H9 (cell line): ENCODE results near the gene PBOV1. TPM values are rescaled to one million over a fixed set of nuclear protein-coding genes. Genes with fewer than 3 reads are reported as not detected.

Experiments
- DNase-seq: peaks from one replicate; pipeline ENCODE4 v3.0.0-alpha.2; 2017
- H2AFZ ChIP-seq: one replicate; pipeline ENCODE4 v1.6.1; 2013; ENCODE audit warnings: mild to moderate bottlenecking, low read length, control low read depth, moderate library complexity
- H2AK5ac ChIP-seq: 2 replicates; pipeline ENCODE4 v1.6.1; 2013; ENCODE audit warnings: low read length, control low read depth, mixed read lengths; ENCODE audit not compliant: insufficient read length
- H2BK120ac ChIP-seq: one replicate; pipeline ENCODE4 v1.6.1; 2013; ENCODE audit warnings: low read depth, mild to moderate bottlenecking, low read length, control low read depth, inconsistent platforms; ENCODE audit not compliant: poor library complexity, severe bottlenecking
- H2BK12ac ChIP-seq: 2 replicates; pipeline ENCODE4 v1.6.1; 2013; ENCODE audit warnings: low read length, control low read depth, mixed read lengths, low read depth; ENCODE audit not compliant: insufficient read length
- H2BK15ac ChIP-seq: 2 replicates; pipeline ENCODE4 v1.6.1; 2013; ENCODE audit warnings: low read depth, low read length, control low read depth
- H2BK20ac ChIP-seq: one replicate; pipeline ENCODE4 v1.6.1; 2013; ENCODE audit warnings: low read depth, mild to moderate bottlenecking, low read length, control low read depth, inconsistent platforms; ENCODE audit not compliant: poor library complexity, severe bottlenecking
- H2BK5ac ChIP-seq: 2 replicates; pipeline ENCODE4 v1.6.1; 2013; ENCODE audit warnings: low read length, control low read depth, mixed read lengths; ENCODE audit not compliant: insufficient read length
- H3K14ac ChIP-seq: 2 replicates; pipeline ENCODE4 v1.6.1; 2013; ENCODE audit warnings: low read length, control low read depth; ENCODE audit not compliant: insufficient read depth
- H3K18ac ChIP-seq: 2 replicates; pipeline ENCODE4 v1.6.1; 2013; ENCODE audit warnings: low read depth, mild to moderate bottlenecking, mixed read lengths, low read length, control low read depth; ENCODE audit not compliant: insufficient read length
- H3K23ac ChIP-seq: 2 replicates; pipeline ENCODE4 v1.6.1; 2013; ENCODE audit warnings: low read length, control low read depth, mixed read lengths, low read depth; ENCODE audit not compliant: insufficient read length
- H3K23me2 ChIP-seq: 2 replicates; pipeline ENCODE4 v1.6.1; 2013; ENCODE audit warnings: low read depth, mild to moderate bottlenecking, mixed read lengths, low read length, control low read depth; ENCODE audit not compliant: insufficient read length, poor library complexity, severe bottlenecking
- H3K27ac ChIP-seq: 2 replicates; pipeline ENCODE4 v1.5.1; 2013; ENCODE audit warnings: low read length, control low read depth, mixed read lengths, low read depth; ENCODE audit not compliant: insufficient read length
- H3K27me3 ChIP-seq: 2 replicates; pipeline ENCODE4 v1.6.1; 2013; ENCODE audit warnings: low read length, control low read depth, inconsistent platforms; ENCODE audit not compliant: insufficient read depth
- H3K4ac ChIP-seq: 2 replicates; pipeline ENCODE4 v1.6.1; 2013; ENCODE audit warnings: low read depth, mild to moderate bottlenecking, control low read depth, inconsistent platforms, low read length, moderate library complexity
- H3K4me1 ChIP-seq: 2 replicates; pipeline ENCODE4 v1.6.1; 2013; ENCODE audit warnings: low read length, control low read depth, inconsistent platforms; ENCODE audit not compliant: insufficient read depth
- H3K4me2 ChIP-seq: 2 replicates; pipeline ENCODE4 v1.6.1; 2013; ENCODE audit warnings: low read length, control low read depth, mixed read lengths; ENCODE audit not compliant: insufficient read length, insufficient read depth
- H3K56ac ChIP-seq: 2 replicates; pipeline ENCODE4 v1.6.1; 2013; ENCODE audit warnings: low read depth, mild to moderate bottlenecking, mixed read lengths, low read length, control low read depth; ENCODE audit not compliant: insufficient read length
- H3K79me1 ChIP-seq: 2 replicates; pipeline ENCODE4 v1.6.1; 2013; ENCODE audit warnings: low read depth, mild to moderate bottlenecking, moderate library complexity, low read length, control low read depth, inconsistent platforms; ENCODE audit not compliant: insufficient read depth, poor library complexity, severe bottlenecking
- H3K79me2 ChIP-seq: 2 replicates; pipeline ENCODE4 v1.6.1; 2013; ENCODE audit warnings: low read length, control low read depth, inconsistent platforms; ENCODE audit not compliant: insufficient read depth
- H3K9ac ChIP-seq: 2 replicates; pipeline ENCODE4 v1.6.1; 2013; ENCODE audit warnings: low read length, control low read depth, mixed read lengths; ENCODE audit not compliant: insufficient read length; ENCODE audit errors: extremely low read depth
- H3K9me3 ChIP-seq: one replicate; pipeline ENCODE4 v1.6.1; 2013; ENCODE audit warnings: low read depth, low read length, inconsistent platforms; ENCODE audit not compliant: control insufficient read depth
- H3T11ph ChIP-seq: one replicate; pipeline ENCODE4 v1.6.1; 2013; ENCODE audit warnings: mild to moderate bottlenecking, low read length, control low read depth, inconsistent platforms
- H4K20me1 ChIP-seq: one replicate; pipeline ENCODE4 v1.6.1; 2013; ENCODE audit not compliant: control insufficient read depth, insufficient read length, insufficient read depth
- H4K5ac ChIP-seq: 2 replicates; pipeline ENCODE4 v1.6.1; 2013; ENCODE audit warnings: low read depth, mild to moderate bottlenecking, mixed read lengths, low read length, control low read depth; ENCODE audit not compliant: insufficient read length
- H4K8ac ChIP-seq: replicated peaks from 2 replicates; pipeline ENCODE4 v1.6.1; 2013; ENCODE audit warnings: low read length, control low read depth, mixed read lengths, low read depth; ENCODE audit not compliant: insufficient read length
- H4K91ac ChIP-seq: 2 replicates; pipeline ENCODE4 v1.6.1; 2013; ENCODE audit warnings: low read depth, mild to moderate bottlenecking, moderate library complexity, mixed read lengths, low read length, control low read depth; ENCODE audit not compliant: insufficient read length
- H3K27ac Mint-ChIP-seq, 3 experiments: 2 replicates in 2 of 3; 3 replicates in 1 of 3; pipeline ENCODE4 v1.8.0; 2020 to 2021; ENCODE audit warnings: mixed read lengths in 3 of 3, mild to moderate bottlenecking in 1 of 3, moderate library complexity in 1 of 3
- H3K27me3 Mint-ChIP-seq: 2 replicates; pipeline ENCODE4 v1.8.0; 2021; ENCODE audit warnings: low read depth, mild to moderate bottlenecking, moderate library complexity, mixed read lengths
- H3K36me3 Mint-ChIP-seq, 3 experiments: 2 replicates in 2 of 3; 3 replicates in 1 of 3; pipeline ENCODE4 v1.8.0; 2020 to 2021; ENCODE audit warnings: low read depth in 3 of 3, mixed read lengths in 3 of 3; ENCODE audit not compliant: insufficient read depth in 1 of 3
- H3K4me1 Mint-ChIP-seq, 2 experiments: 2 replicates each; pipeline ENCODE4 v1.8.0; 2020; ENCODE audit warnings: mixed read lengths in 2 of 2
- H3K4me3 Mint-ChIP-seq, 2 experiments: 2 replicates in 1 of 2; 3 replicates in 1 of 2; pipeline ENCODE4 v1.8.0; 2020 to 2021; ENCODE audit warnings: mild to moderate bottlenecking in 2 of 2, mixed read lengths in 2 of 2, moderate library complexity in 1 of 2
- H3K9me3 Mint-ChIP-seq, 2 experiments: 2 replicates in 1 of 2; 3 replicates in 1 of 2; pipeline ENCODE4 v1.8.0; 2020; ENCODE audit warnings: mild to moderate bottlenecking in 2 of 2, mixed read lengths in 2 of 2, moderate library complexity in 1 of 2
- WGBS: extraction: QIAGEN DNeasy Blood & Tissue Kit; methylation state at CpG from one replicate; pipeline ENCODE4 v1.1.7; 2013; ENCODE audit warnings: missing lambda C conversion rate, low lambda C conversion rate, mixed read lengths; ENCODE audit not compliant: insufficient read length; ENCODE audit errors: extremely low coverage; 5-methylcytosine and 5-hydroxymethylcytosine counted together
- total RNA-seq: library from RNA; stranded (reverse); gene quantifications from 2 replicates; pipeline ENCODE4 v1.2.1, GENCODE V29; 2021
- TF ChIP-seq, protein P1 (sequence below): fragments of 200-600 bp; sonication (generic); conservative IDR thresholded peaks from 3 replicates; pipeline ENCODE4 v1.8.0; 2021; ENCODE audit warnings: antibody characterized with exemption, mild to moderate bottlenecking

The PBOV1 gene
- total RNA-seq, 1 experiment from 2014 or later, result not detected

GRCh38 chr6:138205437-138206094 lies 12.7 kb downstream of the PBOV1 start:
- no peaks in the 10 kb centered on the region for H3K23me2 ChIP-seq
- H4K8ac ChIP-seq, result no peak overlapping the region
- H3K4me3 Mint-ChIP-seq, result no peak overlapping the region
- H3K36me3 Mint-ChIP-seq, result peaks cover 7 to 8% (median 8%) of the 10 kb centered on the region in 3 experiments; a peak in 6 of 7 replicates
- H3K4me1 Mint-ChIP-seq, result peaks cover 6 to 13% of the 10 kb centered on the region in 2 experiments
- WGBS, result no CpG with 5 or more reads among the region's 5 CpGs
- H3K4me2 ChIP-seq, result no peak overlapping the region
- H2AK5ac ChIP-seq, result no peak overlapping the region
- no peak overlapping the region for H2BK20ac ChIP-seq
- H3K4ac ChIP-seq, result no peak overlapping the region
- no peak overlapping the region for H3K27ac ChIP-seq
- H3K4me1 ChIP-seq, result no peaks in the 10 kb centered on the region; the same call in 1 of the 2 replicates
- no peak overlapping the region for H4K5ac ChIP-seq
- H2BK15ac ChIP-seq, result no peak overlapping the region
- no peaks in the 10 kb centered on the region for H4K20me1 ChIP-seq
- H3K9ac ChIP-seq, result no peak overlapping the region
- DNase-seq, result no peak
- TF ChIP-seq, protein P1, sequence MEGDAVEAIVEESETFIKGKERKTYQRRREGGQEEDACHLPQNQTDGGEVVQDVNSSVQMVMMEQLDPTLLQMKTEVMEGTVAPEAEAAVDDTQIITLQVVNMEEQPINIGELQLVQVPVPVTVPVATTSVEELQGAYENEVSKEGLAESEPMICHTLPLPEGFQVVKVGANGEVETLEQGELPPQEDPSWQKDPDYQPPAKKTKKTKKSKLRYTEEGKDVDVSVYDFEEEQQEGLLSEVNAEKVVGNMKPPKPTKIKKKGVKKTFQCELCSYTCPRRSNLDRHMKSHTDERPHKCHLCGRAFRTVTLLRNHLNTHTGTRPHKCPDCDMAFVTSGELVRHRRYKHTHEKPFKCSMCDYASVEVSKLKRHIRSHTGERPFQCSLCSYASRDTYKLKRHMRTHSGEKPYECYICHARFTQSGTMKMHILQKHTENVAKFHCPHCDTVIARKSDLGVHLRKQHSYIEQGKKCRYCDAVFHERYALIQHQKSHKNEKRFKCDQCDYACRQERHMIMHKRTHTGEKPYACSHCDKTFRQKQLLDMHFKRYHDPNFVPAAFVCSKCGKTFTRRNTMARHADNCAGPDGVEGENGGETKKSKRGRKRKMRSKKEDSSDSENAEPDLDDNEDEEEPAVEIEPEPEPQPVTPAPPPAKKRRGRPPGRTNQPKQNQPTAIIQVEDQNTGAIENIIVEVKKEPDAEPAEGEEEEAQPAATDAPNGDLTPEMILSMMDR, result no peak
- no peak overlapping the region for H3T11ph ChIP-seq
- H3K18ac ChIP-seq, result no peak overlapping the region
- no peaks in the 10 kb centered on the region for H3K9me3 ChIP-seq
- H3K27me3 Mint-ChIP-seq, result no peaks in the 10 kb centered on the region
- no peak overlapping the region for H4K91ac ChIP-seq
- no peak overlapping the region; a peak in 1 of 7 replicates for H3K27ac Mint-ChIP-seq
- H3K79me1 ChIP-seq, result no peaks in the 10 kb centered on the region
- no peak overlapping the region for H2BK5ac ChIP-seq
- no peak overlapping the region for H2AFZ ChIP-seq
- H3K9me3 Mint-ChIP-seq, result peaks cover 5 to 8% of the 10 kb centered on the region in 2 experiments; a peak in 4 of 5 replicates
- no peaks in the 10 kb centered on the region for H3K79me2 ChIP-seq
- no peak overlapping the region for H3K14ac ChIP-seq
- H2BK120ac ChIP-seq, result no peak overlapping the region
- no peak overlapping the region for H2BK12ac ChIP-seq
- H3K27me3 ChIP-seq, result no peaks in the 10 kb centered on the region
- H3K56ac ChIP-seq, result no peak overlapping the region
- H3K23ac ChIP-seq, result no peak overlapping the region
